Natural killer cell treated with Interleukin-12 subunit alpha and Interleukin-12 subunit beta and Interleukin-15 and Interleukin-18, amount 100 ng/mL, for 72 hours (primary cell): Measurements from ENCODE around the gene TBPL1. TPM values are rescaled to one million over a fixed set of nuclear protein-coding genes. Genes with fewer than 3 reads are reported as not detected.
"Not testable (repeated sequence)": the region's sequence is repeated elsewhere in the genome, so short reads cannot be mapped to it uniquely, and the experiment has no call there.

Experiments
- ATAC-seq, 2 donors: fragments of 150-1000 bp; cut with Tn5 transposase in 1 of 2; sonication (Bioruptor Pico), chemical (Tn5 transposase) in 1 of 2; 2 replicates each; pipeline ENCODE4 v1.10.0; 2021
- DNase-seq: peaks from one replicate; pipeline ENCODE4 v3.0.0; 2022; ENCODE audit warnings: low spot score
- H3K27ac Mint-ChIP-seq, 2 donors: 1 replicate in 1 of 2; 2 replicates in 1 of 2; pipeline ENCODE4 v1.8.0; 2022; ENCODE audit warnings: mixed read lengths in 2 of 2, mild to moderate bottlenecking in 1 of 2, moderate library complexity in 1 of 2
- H3K27me3 Mint-ChIP-seq, 2 donors: 1 replicate in 1 of 2; 2 replicates in 1 of 2; pipeline ENCODE4 v1.8.0; 2022; ENCODE audit warnings: mixed read lengths in 2 of 2
- H3K36me3 Mint-ChIP-seq: one replicate; pipeline ENCODE4 v1.8.0; 2022; ENCODE audit warnings: mixed read lengths
- H3K4me1 Mint-ChIP-seq, 2 donors: 1 replicate in 1 of 2; 2 replicates in 1 of 2; pipeline ENCODE4 v1.8.0; 2022; ENCODE audit warnings: low read depth in 2 of 2, mixed read lengths in 2 of 2, mild to moderate bottlenecking in 1 of 2
- H3K4me3 Mint-ChIP-seq: one replicate; pipeline ENCODE4 v1.8.0; 2022; ENCODE audit warnings: mixed read lengths
- H3K9me3 Mint-ChIP-seq: 2 replicates; pipeline ENCODE4 v1.8.0; 2022; ENCODE audit warnings: mixed read lengths
- total RNA-seq, 2 donors: library from RNA; stranded (reverse); gene quantifications; one replicate each; pipeline ENCODE4 v1.2.3, GENCODE V29; 2022

TBPL1 gene
- total RNA-seq, result 10 to 100 TPM; 46.6 to 54.4 TPM

DNA sequence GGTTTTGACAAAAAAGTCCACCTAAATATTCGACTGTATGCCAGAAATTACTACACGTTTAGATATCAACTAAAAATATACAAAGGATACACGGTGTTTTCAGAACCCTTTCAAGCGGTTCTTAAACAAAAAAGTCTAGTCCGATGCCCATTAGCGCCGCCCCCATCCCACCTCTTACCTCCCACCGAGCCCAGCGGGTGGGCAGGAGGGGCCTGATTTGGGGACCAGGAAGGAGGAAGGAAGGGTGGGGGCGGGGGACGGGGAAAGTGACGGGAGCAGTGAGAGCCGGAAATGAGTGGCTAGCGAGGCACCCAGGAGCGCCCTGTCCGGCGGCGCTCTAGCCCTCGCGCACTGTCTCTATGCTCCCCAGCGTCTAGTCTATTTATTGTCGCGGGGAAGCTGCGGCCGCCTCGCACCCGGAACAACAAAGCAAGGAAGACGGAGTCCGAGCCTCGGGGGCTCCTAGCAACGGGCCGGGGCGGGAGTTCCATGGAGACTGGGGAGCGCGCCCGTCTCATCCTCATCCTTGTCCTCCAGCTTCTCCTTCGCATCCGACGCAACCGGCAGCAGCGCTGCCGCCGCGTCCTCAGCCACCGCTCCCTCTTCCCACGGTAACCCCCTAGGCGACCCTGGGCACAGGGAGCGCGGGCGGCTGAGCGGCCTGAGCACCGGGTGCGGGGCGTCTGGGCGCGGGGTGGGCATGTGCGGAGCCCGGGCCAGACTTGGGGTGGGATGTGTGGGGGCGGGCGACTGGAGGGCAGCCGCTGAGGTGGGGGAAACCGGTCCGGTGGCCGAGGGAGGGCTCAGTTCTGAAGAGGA, at the start of gene TBPL1:
TSS of gene TBPL1 (plus strand) at position 410 of the 819 bp plus-strand sequence. CDS start 26,902 bp downstream, outside the sequence.
- Mint-ChIP-seq H3K4me3 (peak within 1 kb of the TSS; percentile 100), H3K27me3 (peaks cover 0 to 5% of the 10 kb centered on the region in 2 donors), H3K36me3 (no peaks in the 10 kb centered on the region), H3K4me1 (peaks cover 43 to 45% of the 10 kb centered on the region in 2 donors), H3K9me3 (no peaks in the 10 kb centered on the region), H3K27ac (peak within 1 kb of the TSS; percentile 93 to 95)
- DNase-seq (peak; percentile 93), ATAC-seq (peak; percentile 97 to 98)

DNA sequence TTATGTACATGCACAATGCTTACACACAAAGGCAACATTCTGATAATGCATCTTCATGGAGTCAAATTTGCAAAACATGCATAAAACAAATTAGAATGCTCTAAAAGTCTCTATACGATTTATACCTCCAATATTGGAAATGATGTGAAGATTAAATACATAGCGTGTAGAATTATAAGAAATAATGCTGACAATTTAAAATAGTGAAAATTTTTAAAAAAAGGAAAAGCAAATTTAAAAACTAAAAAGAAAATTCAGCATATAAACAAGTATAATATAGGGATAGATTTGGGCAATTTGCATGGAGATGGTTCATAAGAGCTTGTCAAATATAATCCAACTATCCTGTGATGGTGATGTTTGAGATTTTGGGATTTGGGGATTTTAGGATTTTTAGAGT, 49.2 kb upstream of the TBPL1 start:
- H3K4me3 Mint-ChIP-seq, result no peak overlapping the region
- no peak for DNase-seq
- H3K9me3 Mint-ChIP-seq, result no peaks in the 10 kb centered on the region
- H3K27ac Mint-ChIP-seq, result no peak overlapping the region
- ATAC-seq, result no peak
- H3K4me1 Mint-ChIP-seq, result peaks cover 0 to 3% of the 10 kb centered on the region in 2 donors
- H3K36me3 Mint-ChIP-seq, result no peaks in the 10 kb centered on the region
- peaks cover 31 to 40% of the 10 kb centered on the region in 2 donors for H3K27me3 Mint-ChIP-seq

GRCh38 chr6:133906050-133906449, 47.0 kb upstream of the TBPL1 start:
- H3K36me3 Mint-ChIP-seq, result no peaks in the 10 kb centered on the region
- H3K4me1 Mint-ChIP-seq, result peaks cover 0 to 3% of the 10 kb centered on the region in 2 donors
- no peak overlapping the region for H3K27ac Mint-ChIP-seq
- peaks cover 39 to 44% of the 10 kb centered on the region in 2 donors for H3K27me3 Mint-ChIP-seq
- ATAC-seq (no peak), DNase-seq (no peak)
- H3K9me3 Mint-ChIP-seq, result no peaks in the 10 kb centered on the region
- no peak overlapping the region for H3K4me3 Mint-ChIP-seq

- H3K9me3 Mint-ChIP-seq, result no peaks in the 10 kb centered on the region
- no peak overlapping the region for H3K27ac Mint-ChIP-seq
- H3K4me1 Mint-ChIP-seq, result no peaks in the 10 kb centered on the region
- no peak overlapping the region for H3K4me3 Mint-ChIP-seq
- no peaks in the 10 kb centered on the region for H3K36me3 Mint-ChIP-seq
- peaks cover 30 to 33% of the 10 kb centered on the region in 2 donors for H3K27me3 Mint-ChIP-seq
- DNase-seq (peak; percentile 75), ATAC-seq (peak in 1 of 2 donors; percentile 62)
These were observed 36.3 kb upstream of the TBPL1 start for GRCh38 chr6:133916650-133917151.

GRCh38 chr6:133917781-133918180, 35.2 kb upstream of the TBPL1 start:
- H3K9me3 Mint-ChIP-seq, result no peaks in the 10 kb centered on the region
- ATAC-seq (no peak), DNase-seq (no peak)
- no peak overlapping the region for H3K27ac Mint-ChIP-seq
- peaks cover 19 to 28% of the 10 kb centered on the region in 2 donors for H3K27me3 Mint-ChIP-seq
- no peaks in the 10 kb centered on the region for H3K36me3 Mint-ChIP-seq
- no peak overlapping the region for H3K4me3 Mint-ChIP-seq
- H3K4me1 Mint-ChIP-seq, result no peaks in the 10 kb centered on the region

DNA sequence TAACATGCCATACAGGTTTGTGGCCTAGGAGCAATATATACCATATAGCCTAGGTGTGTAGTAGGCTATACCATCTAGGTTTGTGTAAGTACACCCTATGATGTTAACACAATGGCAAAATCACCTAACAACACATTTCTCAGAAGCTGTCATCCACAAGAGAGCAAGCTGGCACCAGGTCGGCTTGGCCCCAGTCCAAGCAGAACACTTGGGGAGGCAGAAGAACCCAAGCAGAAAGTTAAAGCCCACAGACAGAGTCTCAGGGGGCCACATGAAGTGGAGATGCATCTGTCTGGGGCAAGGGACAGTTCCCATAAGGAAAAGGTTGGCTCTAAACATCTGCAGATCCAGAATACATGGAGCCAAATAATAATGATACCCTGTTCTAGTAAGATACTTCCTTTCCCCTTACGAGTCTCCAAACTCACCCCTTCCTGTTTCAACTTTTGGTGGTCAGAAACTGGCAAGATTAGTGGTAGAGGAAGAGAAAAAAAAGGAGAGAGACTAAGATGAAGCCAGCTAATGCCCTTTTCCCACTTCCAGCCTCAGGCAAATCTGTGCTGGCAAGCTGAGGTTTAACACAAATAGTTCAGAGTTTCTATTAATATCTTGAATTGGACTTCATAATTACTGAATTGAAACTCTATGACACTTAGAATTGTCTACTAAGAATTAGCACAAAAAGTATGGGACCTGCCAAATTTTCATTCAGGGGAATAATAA, 34.7 kb upstream of the TBPL1 start:
- H3K27ac Mint-ChIP-seq, result no peak overlapping the region
- DNase-seq, result no peak
- H3K4me1 Mint-ChIP-seq, result no peaks in the 10 kb centered on the region
- H3K27me3 Mint-ChIP-seq, result peaks cover 13 to 24% of the 10 kb centered on the region in 2 donors
- no peaks in the 10 kb centered on the region for H3K9me3 Mint-ChIP-seq
- ATAC-seq, result no peak
- no peak overlapping the region for H3K4me3 Mint-ChIP-seq
- no peaks in the 10 kb centered on the region for H3K36me3 Mint-ChIP-seq

- DNase-seq (no peak), ATAC-seq (no peak)
- Mint-ChIP-seq H3K4me3 (no peak overlapping the region), H3K27ac (no peak overlapping the region), H3K4me1 (no peaks in the 10 kb centered on the region), H3K9me3 (no peaks in the 10 kb centered on the region), H3K27me3 (peaks cover 14 to 23% of the 10 kb centered on the region in 2 donors), H3K36me3 (no peaks in the 10 kb centered on the region)
These were observed 33.7 kb upstream of the TBPL1 start for GRCh38 chr6:133919362-133919761.

- ATAC-seq (peak in 1 of 2 donors; percentile 66), DNase-seq (no peak)
- Mint-ChIP-seq H3K27ac (no peak overlapping the region), H3K9me3 (no peaks in the 10 kb centered on the region), H3K36me3 (no peaks in the 10 kb centered on the region), H3K4me1 (no peaks in the 10 kb centered on the region), H3K4me3 (no peak overlapping the region), H3K27me3 (peaks cover 27 to 29% of the 10 kb centered on the region in 2 donors)
These were observed 31.7 kb upstream of the TBPL1 start for GRCh38 chr6:133921249-133921859.

DNA sequence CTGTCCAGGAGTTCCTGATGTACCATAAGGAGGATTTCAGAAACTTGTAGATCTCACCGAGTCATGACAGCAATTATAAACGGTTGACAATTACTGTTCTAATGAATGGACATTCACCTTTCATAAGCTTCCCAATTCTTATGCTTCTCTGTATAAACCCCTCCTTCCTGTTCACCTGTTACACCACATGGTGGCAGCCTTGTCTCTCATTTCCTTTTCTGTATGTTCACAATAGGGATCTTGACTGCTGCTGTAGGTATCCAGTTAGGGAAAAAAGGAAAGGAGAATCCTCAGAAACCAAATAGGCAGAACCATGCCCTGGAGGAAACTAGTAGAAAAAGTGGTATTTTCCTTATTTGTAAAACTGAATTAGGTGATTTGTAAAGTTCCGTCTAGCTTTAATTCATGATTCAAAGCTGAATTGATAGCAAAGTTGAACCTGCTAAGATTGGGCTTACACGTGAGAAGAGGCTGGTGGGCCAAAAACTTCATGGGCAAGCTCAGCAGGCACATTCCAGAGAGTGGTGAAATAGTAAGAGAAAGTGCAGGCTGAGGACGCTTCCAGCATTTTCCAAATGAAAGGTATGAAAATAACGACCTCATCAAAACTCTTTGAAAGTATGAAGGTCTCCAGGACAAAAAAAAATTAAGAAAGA, 29.0 kb upstream of the TBPL1 start:
- Mint-ChIP-seq H3K27me3 (peaks cover 35 to 40% of the 10 kb centered on the region in 2 donors), H3K36me3 (no peaks in the 10 kb centered on the region), H3K27ac (no peak overlapping the region), H3K9me3 (no peaks in the 10 kb centered on the region), H3K4me3 (no peak overlapping the region), H3K4me1 (no peaks in the 10 kb centered on the region)
- DNase-seq, result peak; percentile 65
- peak; percentile 76 for ATAC-seq

DNA sequence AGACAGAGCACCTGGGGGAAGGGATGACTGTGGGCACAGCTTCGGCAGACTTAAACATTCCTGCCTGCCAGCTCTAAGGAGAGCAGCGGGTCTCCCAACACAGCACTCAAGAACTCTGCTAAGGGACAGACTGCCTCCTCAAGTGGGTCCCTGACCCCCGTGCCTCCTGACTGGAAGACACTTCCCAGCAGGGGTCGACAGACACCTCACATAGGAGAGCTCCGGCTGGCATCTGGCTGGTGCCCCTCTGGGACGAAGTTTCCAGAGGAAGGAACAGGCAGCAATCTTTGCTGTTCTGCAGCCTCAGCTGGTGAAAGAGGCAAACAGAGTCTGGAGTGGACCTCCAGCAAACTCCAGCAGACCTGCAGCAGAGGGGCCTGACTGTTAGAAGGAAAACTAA, 21.8 kb upstream of the TBPL1 start:
- DNase-seq, H3K9me3 Mint-ChIP-seq, H3K4me1 Mint-ChIP-seq, H3K27ac Mint-ChIP-seq, H3K4me3 Mint-ChIP-seq, ATAC-seq: not testable (repeated sequence)
- Mint-ChIP-seq H3K27me3 (peaks cover 37 to 45% of the 10 kb centered on the region in 2 donors), H3K36me3 (peaks cover 14% of the 10 kb centered on the region)

GRCh38 chr6:133936352-133936751, 16.7 kb upstream of the TBPL1 start:
- H3K4me1 Mint-ChIP-seq, H3K27ac Mint-ChIP-seq, H3K9me3 Mint-ChIP-seq, DNase-seq, ATAC-seq, H3K4me3 Mint-ChIP-seq: not testable (repeated sequence)
- Mint-ChIP-seq H3K36me3 (peaks cover 14% of the 10 kb centered on the region), H3K27me3 (peaks cover 45 to 52% of the 10 kb centered on the region in 2 donors)

GRCh38 chr6:133937909-133938308, 15.1 kb upstream of the TBPL1 start:
- Mint-ChIP-seq H3K36me3 (peaks cover 10% of the 10 kb centered on the region), H3K27ac (no peak overlapping the region), H3K27me3 (peaks cover 35 to 43% of the 10 kb centered on the region in 2 donors), H3K4me3 (no peak overlapping the region), H3K9me3 (peaks cover 6% of the 10 kb centered on the region), H3K4me1 (no peaks in the 10 kb centered on the region)
- ATAC-seq, result no peak
- DNase-seq, result no peak

DNA sequence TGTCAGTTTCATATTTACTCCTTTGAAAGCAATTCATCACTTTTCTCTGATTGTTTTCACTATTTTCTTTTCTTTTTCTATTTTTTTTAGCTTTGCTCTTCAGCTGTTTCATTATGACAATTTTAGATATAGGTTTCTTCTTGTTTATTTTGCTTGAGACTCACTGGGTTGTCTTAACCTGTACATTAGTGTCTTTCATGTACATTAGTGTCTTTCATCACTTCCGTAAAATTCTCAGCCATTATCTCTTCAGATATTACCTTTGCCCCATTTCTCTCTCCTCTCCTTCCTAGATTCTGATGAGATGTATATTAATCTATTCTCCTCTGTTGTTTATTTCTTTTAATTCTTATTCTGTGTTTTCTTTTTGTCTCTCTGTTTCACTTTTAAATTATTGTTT, 14.5 kb upstream of the TBPL1 start:
- no peak overlapping the region for H3K27ac Mint-ChIP-seq
- H3K27me3 Mint-ChIP-seq, result peaks cover 31 to 37% of the 10 kb centered on the region in 2 donors
- H3K4me1 Mint-ChIP-seq, result no peaks in the 10 kb centered on the region
- peaks cover 2% of the 10 kb centered on the region for H3K9me3 Mint-ChIP-seq
- peaks cover 4% of the 10 kb centered on the region for H3K36me3 Mint-ChIP-seq
- DNase-seq (no peak), ATAC-seq (no peak)
- H3K4me3 Mint-ChIP-seq, result no peak overlapping the region
